GM23338 (cell line): ENCODE data around the gene OCA2. TPM values are rescaled to one million over a fixed set of nuclear protein-coding genes. Genes with fewer than 3 reads are reported as not detected.
A peak's percentile ranks its signal among the peaks of the same experiment; 100 is the strongest.

ENCODE experiments used
- ATAC-seq: fragments of 200-7000 bp; cut with Tn5 transposase; 3 replicates; pipeline ENCODE4 v1.9.1; 2020
- DNase-seq: peaks from one replicate; pipeline ENCODE4 v3.0.0-alpha.2; 2015; ENCODE audit warnings: low spot score
- H2AFZ ChIP-seq: fragments of 200-600 bp; sonication (generic); 2 replicates; pipeline ENCODE4 v1.8.0; 2016; ENCODE audit warnings: antibody characterized with exemption, mild to moderate bottlenecking, moderate library complexity
- H3F3A ChIP-seq: fragments of 200-600 bp; sonication (generic); replicated peaks from 2 replicates; pipeline ENCODE4 v1.8.0; 2017; ENCODE audit warnings: antibody characterized with exemption, mixed run types, low read depth
- H3K27ac ChIP-seq: fragments of 200-600 bp; sonication (generic); 2 replicates; pipeline ENCODE4 v1.6.1; 2016; ENCODE audit warnings: low read depth
- H3K27me3 ChIP-seq: fragments of 200-600 bp; sonication (generic); 2 replicates; pipeline ENCODE4 v1.8.0; 2016; ENCODE audit warnings: mild to moderate bottlenecking, mixed run types, moderate library complexity; ENCODE audit not compliant: insufficient read depth
- H3K36me3 ChIP-seq: fragments of 200-600 bp; sonication (generic); 2 replicates; pipeline ENCODE4 v1.8.0; 2016; ENCODE audit warnings: mild to moderate bottlenecking; ENCODE audit not compliant: insufficient read depth
- H3K4me1 ChIP-seq: fragments of 200-600 bp; sonication (generic); 2 replicates; pipeline ENCODE4 v1.8.0; 2016; ENCODE audit warnings: mild to moderate bottlenecking, moderate library complexity; ENCODE audit not compliant: insufficient read depth
- H3K4me2 ChIP-seq: fragments of 200-600 bp; sonication (generic); 2 replicates; pipeline ENCODE4 v1.7.1; 2017; ENCODE audit warnings: mixed run types
- H3K4me3 ChIP-seq: fragments of 200-600 bp; sonication (generic); 2 replicates; pipeline ENCODE4 v1.6.1; 2016; ENCODE audit warnings: mixed run types
- H3K79me2 ChIP-seq: fragments of 200-600 bp; sonication (generic); replicated peaks from 2 replicates; pipeline ENCODE4 v1.8.0; 2017; ENCODE audit warnings: mild to moderate bottlenecking; ENCODE audit not compliant: insufficient read depth
- H3K9me2 ChIP-seq: fragments of 200-600 bp; sonication (generic); 2 replicates; pipeline ENCODE4 v1.8.0; 2017; ENCODE audit not compliant: insufficient read depth
- H4K20me1 ChIP-seq: fragments of 200-600 bp; sonication (generic); replicated peaks from 2 replicates; pipeline ENCODE4 v1.8.0; 2017; ENCODE audit warnings: mild to moderate bottlenecking; ENCODE audit not compliant: insufficient read depth
- H3K27ac Mint-ChIP-seq: 2 replicates; pipeline ENCODE4 v1.8.0; 2020; ENCODE audit warnings: inconsistent platforms, mild to moderate bottlenecking, moderate library complexity, mixed read lengths
- H3K27me3 Mint-ChIP-seq: 3 replicates; pipeline ENCODE4 v1.8.0; 2022; ENCODE audit warnings: low read depth, mild to moderate bottlenecking, moderate library complexity, mixed read lengths, inconsistent platforms; ENCODE audit not compliant: insufficient read depth, poor library complexity
- H3K36me3 Mint-ChIP-seq: 3 replicates; pipeline ENCODE4 v1.8.0; 2021; ENCODE audit warnings: low read depth, mild to moderate bottlenecking, inconsistent platforms, moderate library complexity, mixed read lengths
- H3K4me1 Mint-ChIP-seq: 3 replicates; pipeline ENCODE4 v1.8.0; 2020; ENCODE audit warnings: mild to moderate bottlenecking, inconsistent platforms, mixed read lengths
- H3K4me3 Mint-ChIP-seq: 3 replicates; pipeline ENCODE4 v1.8.0; 2021; ENCODE audit warnings: moderate library complexity, mild to moderate bottlenecking, inconsistent platforms, mixed read lengths
- H3K9me3 Mint-ChIP-seq: 3 replicates; pipeline ENCODE4 v1.8.0; 2020; ENCODE audit warnings: moderate library complexity, mild to moderate bottlenecking, inconsistent platforms, mixed read lengths
- CREB1 ChIP-seq: fragments of 250-450 bp; sonication (Bioruptor Pico); IDR thresholded peaks from 2 replicates; pipeline ENCODE4 v1.5.0; 2020; ENCODE audit warnings: low read depth, mild to moderate bottlenecking, moderate library complexity
- CTCF ChIP-seq, 2 experiments: fragments of 200-600 bp in 1 of 2; sonication (generic) in 1 of 2; conservative IDR thresholded peaks; 2 replicates each; pipeline versions ENCODE4 v1.5.1 to v1.6.1; 2016 to 2017; ENCODE audit warnings: antibody characterized with exemption in 2 of 2, low read depth in 2 of 2, mild to moderate bottlenecking in 2 of 2, moderate library complexity in 1 of 2
- ETS1 ChIP-seq: IDR thresholded peaks from 2 replicates; pipeline ENCODE4 v1.6.1; 2016; ENCODE audit warnings: antibody characterized with exemption
- EZH2 ChIP-seq: fragments of 200-600 bp; sonication (generic); IDR thresholded peaks from one replicate; pipeline ENCODE4 v1.8.0; 2017; ENCODE audit warnings: antibody characterized with exemption, mild to moderate bottlenecking, low read depth; ENCODE audit not compliant: unreplicated experiment
- EZH2phosphoT487 ChIP-seq: fragments of 200-600 bp; sonication (generic); IDR thresholded peaks from one replicate; pipeline ENCODE4 v1.8.1; 2018; ENCODE audit warnings: antibody characterized with exemption; ENCODE audit not compliant: unreplicated experiment
- NANOG ChIP-seq: IDR thresholded peaks from 2 replicates; pipeline ENCODE4 v1.6.1; 2016; ENCODE audit warnings: antibody characterized with exemption, borderline replicate concordance
- ZNF114 ChIP-seq: fragments of 250-450 bp; sonication (Bioruptor Pico); IDR thresholded peaks from 2 replicates; pipeline ENCODE4 v1.5.0; 2020; ENCODE audit warnings: mild to moderate bottlenecking, moderate library complexity
- ZNF331 ChIP-seq: fragments of 250-450 bp; sonication (Bioruptor Pico); IDR thresholded peaks from 2 replicates; pipeline ENCODE4 v1.5.0; 2020; ENCODE audit warnings: low read depth, mild to moderate bottlenecking, moderate library complexity
- ZNF462 ChIP-seq: fragments of 250-450 bp; sonication (Bioruptor Pico); IDR thresholded peaks from 2 replicates; pipeline ENCODE4 v1.5.0; 2020; ENCODE audit warnings: mild to moderate bottlenecking, moderate library complexity
- polyA plus RNA-seq: library from polyadenylated mRNA; unstranded; fragments of >200 nt; fragmentation: Nextera tagmentation; extraction: Ambion mirVana; gene quantifications from 2 replicates; pipeline ENCODE4 v1.2.1, GENCODE V29; 2016
- total RNA-seq: library from RNA; depleted of rRNA; stranded (reverse); fragments of >200 nt; shearing (Covaris generic); gene quantifications from 2 replicates; pipeline ENCODE4 v1.2.3, GENCODE V29; 2014

Gene OCA2
- total and polyA plus RNA-seq, 2 experiments from 2014 or later: 0.40 to 0.69 TPM

GRCh38 chr15:28105793-28106192 lies 6.7 kb upstream of the OCA2 start:
- no peaks in the 10 kb centered on the region for H3K9me2 ChIP-seq
- peaks cover 12% of the 10 kb centered on the region for H3K4me1 Mint-ChIP-seq
- no peaks in the 10 kb centered on the region; the same call in 2 of the 3 replicates for H3K36me3 Mint-ChIP-seq
- no peaks in the 10 kb centered on the region for H3K36me3 ChIP-seq
- H3K79me2 ChIP-seq: no peaks in the 10 kb centered on the region
- H3K4me1 ChIP-seq: peaks cover 4% of the 10 kb centered on the region; the same call in 1 of the 2 replicates
- DNase-seq: no peak
- H3K27me3 Mint-ChIP-seq: peaks cover 57% of the 10 kb centered on the region
- H3K4me2 ChIP-seq: no peak overlapping the region
- H3K4me3 ChIP-seq: no peak overlapping the region
- no peaks in the 10 kb centered on the region; the same call in 1 of the 2 replicates for H3F3A ChIP-seq
- ATAC-seq: no peak
- no peak for TF ChIP-seq ZNF331 (CRISPR knock-in tag)
- TF ChIP-seq EZH2phosphoT487: no peak
- H3K27ac Mint-ChIP-seq: no peak overlapping the region
- no peaks in the 10 kb centered on the region for H4K20me1 ChIP-seq
- H3K9me3 Mint-ChIP-seq: peaks cover 4% of the 10 kb centered on the region; the same call in 1 of the 3 replicates
- no peak overlapping the region for H3K27ac ChIP-seq
- H3K4me3 Mint-ChIP-seq: peak overlapping the region; percentile 62
- H2AFZ ChIP-seq: no peak overlapping the region
- H3K27me3 ChIP-seq: peaks cover 45% of the 10 kb centered on the region

GRCh38 chr15:28105224-28105791 lies 6.2 kb upstream of the OCA2 start:
- H3K4me3 Mint-ChIP-seq: peak overlapping the region; percentile 62; the same call in 1 of the 3 replicates
- H3F3A ChIP-seq: no peaks in the 10 kb centered on the region; the same call in 1 of the 2 replicates
- H3K9me2 ChIP-seq: no peaks in the 10 kb centered on the region
- H3K4me1 ChIP-seq: peaks cover 4% of the 10 kb centered on the region; the same call in 1 of the 2 replicates
- no peak for DNase-seq
- H2AFZ ChIP-seq: no peak overlapping the region
- no peak overlapping the region for H3K27ac Mint-ChIP-seq
- no peak overlapping the region for H3K4me3 ChIP-seq
- H3K4me2 ChIP-seq: no peak overlapping the region
- no peaks in the 10 kb centered on the region; the same call in 2 of the 3 replicates for H3K36me3 Mint-ChIP-seq
- H4K20me1 ChIP-seq: no peaks in the 10 kb centered on the region
- no peaks in the 10 kb centered on the region for H3K36me3 ChIP-seq
- peaks cover 50% of the 10 kb centered on the region for H3K27me3 ChIP-seq
- H3K4me1 Mint-ChIP-seq: peaks cover 12% of the 10 kb centered on the region
- peaks cover 58% of the 10 kb centered on the region for H3K27me3 Mint-ChIP-seq
- peaks cover 4% of the 10 kb centered on the region; the same call in 1 of the 3 replicates for H3K9me3 Mint-ChIP-seq
- no peak for ATAC-seq
- no peaks in the 10 kb centered on the region for H3K79me2 ChIP-seq
- H3K27ac ChIP-seq: no peak overlapping the region
- no peak for TF ChIP-seq ZNF331 (CRISPR knock-in tag)
- TF ChIP-seq ZNF462 (CRISPR knock-in tag): no peak
- TF ChIP-seq CTCF (conservative IDR thresholded peaks at IDR 0.05; ENCODE audit: low read depth in 2 of 2): no peak
- TF ChIP-seq CREB1 (CRISPR knock-in tag): no peak
- no peak for TF ChIP-seq NANOG
- no peak for TF ChIP-seq ETS1
- TF ChIP-seq EZH2: no peak
- no peak for TF ChIP-seq ZNF114 (CRISPR knock-in tag)
